ENCODE measurements around the gene NUFIP2.
"Not testable (repeated sequence)": the region's sequence is repeated elsewhere in the genome, so short reads cannot be mapped to it uniquely, and the experiment has no call there.

Gene NUFIP2

GRCh38 chr17:29238133-29238850 is 55.7 kb downstream of the NUFIP2 start:
- no peak for FAIRE-seq

- no peak for FAIRE-seq
These were observed 56.3 kb downstream of the NUFIP2 start for GRCh38 chr17:29237476-29238132.

- FAIRE-seq, result no peak
These were observed 58.0 kb downstream of the NUFIP2 start for GRCh38 chr17:29235904-29236303.

GRCh38 chr17:29234972-29235371 is 59.0 kb downstream of the NUFIP2 start:
- not testable (repeated sequence) for FAIRE-seq

GRCh38 chr17:29233301-29233700 is 60.6 kb downstream of the NUFIP2 start:
- no peak for FAIRE-seq

- no peak for FAIRE-seq
These were observed 68.6 kb downstream of the NUFIP2 start for GRCh38 chr17:29225396-29225795.

GRCh38 chr17:29221338-29221737 is 72.6 kb downstream of the NUFIP2 start:
- not testable (repeated sequence) for FAIRE-seq

- peak; percentile 81 for FAIRE-seq
These were observed 74.4 kb downstream of the NUFIP2 start for GRCh38 chr17:29219378-29220047.

GRCh38 chr17:29216856-29217255 is 77.1 kb downstream of the NUFIP2 start:
- FAIRE-seq, result no peak

- no peak for FAIRE-seq
These were observed 77.8 kb downstream of the NUFIP2 start for GRCh38 chr17:29216181-29216580.

- FAIRE-seq, result no peak
These were observed 78.2 kb downstream of the NUFIP2 start for GRCh38 chr17:29215717-29216116.

- no peak for FAIRE-seq
These were observed 78.8 kb downstream of the NUFIP2 start for GRCh38 chr17:29215174-29215573.

- no peak for FAIRE-seq
These were observed 79.5 kb downstream of the NUFIP2 start for GRCh38 chr17:29214215-29215146.

- no peak for FAIRE-seq
These were observed 81.2 kb downstream of the NUFIP2 start for GRCh38 chr17:29212681-29213121.

GRCh38 chr17:29212094-29212631 is 81.8 kb downstream of the NUFIP2 start:
- FAIRE-seq, result no peak

GRCh38 chr17:29210879-29211278 is 83.1 kb downstream of the NUFIP2 start:
- no peak for FAIRE-seq

GRCh38 chr17:29209073-29209472 is 84.9 kb downstream of the NUFIP2 start:
- FAIRE-seq, result no peak

- no peak for FAIRE-seq
These were observed 86.0 kb downstream of the NUFIP2 start for GRCh38 chr17:29207975-29208374.
